Testis (tissue), 3 donors: ENCODE data around the gene SLC6A19. TPM values are rescaled to one million over a fixed set of nuclear protein-coding genes. Genes with fewer than 3 reads are reported as not detected.
A peak's percentile ranks its signal among the peaks of the same experiment; 100 is the strongest.

Source experiments
- DNase-seq: peaks from one replicate; pipeline ENCODE4 v3.0.0-alpha.2; 2019
- H3K27ac ChIP-seq, 2 donors: fragments of 200-600 bp; sonication (generic); one replicate each; pipeline ENCODE4 v1.5.1; 2019
- H3K27me3 ChIP-seq: fragments of 200-600 bp; sonication (generic); one replicate; pipeline ENCODE4 v1.5.1; 2019
- H3K36me3 ChIP-seq: fragments of 200-600 bp; sonication (generic); one replicate; pipeline ENCODE4 v1.5.1; 2017; ENCODE audit warnings: low read depth; ENCODE audit errors: missing control alignments
- H3K4me1 ChIP-seq: fragments of 200-600 bp; sonication (generic); one replicate; pipeline ENCODE4 v1.5.1; 2019
- H3K4me3 ChIP-seq, 2 donors: fragments of 200-600 bp; sonication (generic); one replicate each; pipeline ENCODE4 v1.5.1; 2017 to 2019
- H3K9me3 ChIP-seq: fragments of 200-600 bp; sonication (generic); one replicate; pipeline ENCODE4 v1.5.1; 2017
- CTCF ChIP-seq, 3 experiments: fragments of 450-650 bp in 2 of 3; fragments of 200-600 bp in 1 of 3; sonication (generic) in 1 of 3; IDR thresholded peaks; one replicate each; pipeline ENCODE4 v1.5.1; 2016 to 2019; ENCODE audit warnings: antibody characterized with exemption in 3 of 3, mild to moderate bottlenecking in 2 of 3, moderate library complexity in 1 of 3
- POLR2A ChIP-seq: fragments of 450-650 bp; IDR thresholded peaks from one replicate; pipeline ENCODE4 v1.6.1; 2017; ENCODE audit warnings: antibody characterized with exemption, mild to moderate bottlenecking, moderate library complexity
- WGBS, 2 donors: methylation state at CpG; one replicate each; pipeline ENCODE4 v1.1.5; 2018; 5-methylcytosine and 5-hydroxymethylcytosine counted together
- intact Hi-C: fragments of 100-400 bp; cut with DNase I; formaldehyde crosslinking; loops from one replicate; pipeline ENCODE4 v1.15.1; 2023; ENCODE audit warnings: low total_unique reads
- polyA plus RNA-seq: library from polyadenylated mRNA; stranded (reverse); fragments of 350-450 nt; fragmentation: Illumina TruSeq; extraction: RNeasy Lipid Tissue Mini Kit (QIAGEN cat#74804); gene quantifications from one replicate; pipeline ENCODE4 v1.2.3, GENCODE V29; 2014; ENCODE audit warnings: low read depth, low replicate concordance; ENCODE audit not compliant: insufficient read depth
- total RNA-seq, 2 donors: library from RNA; depleted of rRNA; stranded (reverse); fragments of >200 nt; gene quantifications; one replicate each; pipeline ENCODE4 v1.2.3, GENCODE V29; 2016

The SLC6A19 gene
- total and polyA plus RNA-seq, 3 donors from 2014 or later = 0.16 to 0.68 (median 0.28) TPM

- Histone ChIP-seq H3K9me3 (no peaks in the 10 kb centered on the region), H3K4me3 (no peak overlapping the region), H3K27ac (no peak overlapping the region), H3K4me1 (peaks cover 9% of the 10 kb centered on the region), H3K36me3 (no peaks in the 10 kb centered on the region), H3K27me3 (no peaks in the 10 kb centered on the region)
- intact Hi-C loops = no loop called here
- TF ChIP-seq POLR2A (no peak), CTCF (IDR thresholded peaks at IDR 0.05) (no peak)
- WGBS, 2 donors = 89% methylated on average over 6 to 7 of the region's 7 CpGs
- DNase-seq = no peak
Observed at GRCh38 chr5:1202798-1203185, 1.4 kb downstream of the SLC6A19 start.

- Histone ChIP-seq H3K9me3 (no peaks in the 10 kb centered on the region), H3K4me1 (peaks cover 9% of the 10 kb centered on the region), H3K27ac (no peak overlapping the region), H3K4me3 (no peak overlapping the region), H3K27me3 (no peaks in the 10 kb centered on the region), H3K36me3 (no peaks in the 10 kb centered on the region)
- intact Hi-C loops = no loop called here
- WGBS, 2 donors = 82 to 83% methylated on average over 9 to 24 of the region's 24 CpGs
- TF ChIP-seq CTCF (IDR thresholded peaks at IDR 0.05) (no peak), POLR2A (no peak)
- DNase-seq = no peak
Observed at GRCh38 chr5:1203311-1203967, 2.0 kb downstream of the SLC6A19 start.

GRCh38 chr5:1203968-1204692, 2.7 kb downstream of the SLC6A19 start:
- no peaks in the 10 kb centered on the region for H3K27me3 ChIP-seq
- H3K4me1 ChIP-seq = peaks cover 9% of the 10 kb centered on the region
- no peak for DNase-seq
- no peaks in the 10 kb centered on the region for H3K9me3 ChIP-seq
- WGBS, 2 donors = 79 to 83% methylated on average over 6 to 24 of the region's 25 CpGs
- TF ChIP-seq POLR2A = no peak
- TF ChIP-seq CTCF (IDR thresholded peaks at IDR 0.05) = no peak
- no peak overlapping the region for H3K27ac ChIP-seq
- intact Hi-C loops = no loop called here
- no peak overlapping the region for H3K4me3 ChIP-seq
- H3K36me3 ChIP-seq = no peaks in the 10 kb centered on the region

- 34 to 43% methylated on average over 12 to 18 of the region's 18 CpGs for WGBS, 2 donors
- Histone ChIP-seq H3K36me3 (no peaks in the 10 kb centered on the region), H3K27me3 (no peaks in the 10 kb centered on the region), H3K27ac (no peak overlapping the region), H3K4me1 (peaks cover 9% of the 10 kb centered on the region), H3K9me3 (no peaks in the 10 kb centered on the region), H3K4me3 (no peak overlapping the region)
- peak; percentile 51 for DNase-seq
- intact Hi-C loops = no loop called here
- TF ChIP-seq CTCF (IDR thresholded peaks at IDR 0.05) (peak in 2 of 3 experiments; percentile 21 to 33), POLR2A (no peak)
Observed at GRCh38 chr5:1204693-1205242, 3.4 kb downstream of the SLC6A19 start.
